Measurements from ENCODE around the gene TBC1D21. TPM values are rescaled to one million over a fixed set of nuclear protein-coding genes. Genes with fewer than 3 reads are reported as not detected.

TBC1D21 gene
- total and polyA plus RNA-seq, 2 of the 8 experiments (the other 6 are each of a cell fraction or from before 2014, with no cell fraction given): not detected

DNA sequence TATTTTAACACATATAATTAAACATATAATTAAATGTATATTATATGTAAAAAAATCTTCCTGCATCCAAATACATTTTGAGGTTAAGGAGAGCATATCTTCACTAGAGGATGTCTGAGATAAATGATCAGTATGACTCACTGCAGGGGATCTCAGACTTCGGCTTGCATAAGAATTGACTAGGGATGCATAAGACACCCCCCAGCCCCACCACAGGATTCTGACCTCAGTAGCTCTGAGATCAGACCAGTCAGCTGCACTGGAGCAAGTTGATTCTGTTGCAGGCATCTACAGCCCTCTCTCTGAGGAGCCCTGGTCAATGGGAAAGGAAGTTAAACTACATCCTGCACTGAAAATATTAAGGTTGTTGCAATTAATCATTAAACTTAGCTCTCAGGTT, 29.0 kb upstream of the TBC1D21 start (continued):
- TF ChIP-seq SRF (IDR thresholded peaks at IDR 0.05; ENCODE audit: low read depth, low read length) (no peak), RAD21 (IDR thresholded peaks at IDR 0.05 in 1 of 2, conservative IDR thresholded peaks at IDR 0.05 in 1 of 2; ENCODE audit: low read depth in 2 of 2, low read length in 2 of 2) (no peak)

All from H1 (cell line).